Kidney (tissue), 14 donors: ENCODE results near the gene CBLB. TPM values are rescaled to one million over a fixed set of nuclear protein-coding genes. Genes with fewer than 3 reads are reported as not detected.

Source experiments
- DNase-seq, 5 donors: peaks; one replicate each; pipeline ENCODE4 v3.0.0-alpha.2; 2013 to 2020
- FAIRE-seq: peaks from 2 replicates; lab custom pipeline; 2012; peaks lifted over from hg19 to GRCh38; lab: Jason Lieb, UNC
- H3K27ac ChIP-seq, 2 donors: one replicate each; pipeline ENCODE4 v1.7.0; 2013; ENCODE audit warnings: low read depth in 2 of 2, low read length in 2 of 2, inconsistent platforms in 1 of 2
- H3K27me3 ChIP-seq: one replicate; pipeline ENCODE4 v1.7.1; 2013; ENCODE audit warnings: low read length, inconsistent platforms; ENCODE audit not compliant: control insufficient read depth, insufficient read depth
- H3K36me3 ChIP-seq, 3 donors: one replicate each; pipeline versions ENCODE4 v1.7.0 to v1.7.1; 2013; ENCODE audit warnings: low read length in 3 of 3, control low read depth in 1 of 3, inconsistent platforms in 1 of 3; ENCODE audit not compliant: insufficient read depth in 3 of 3, control insufficient read depth in 2 of 3
- H3K4me1 ChIP-seq, 3 donors: one replicate each; pipeline versions ENCODE4 v1.7.0 to v1.7.1; 2013; ENCODE audit warnings: low read length in 3 of 3, inconsistent platforms in 1 of 3, low read depth in 1 of 3; ENCODE audit not compliant: control insufficient read depth in 2 of 3, insufficient read depth in 2 of 3
- H3K4me3 ChIP-seq, 3 donors: one replicate each; pipeline versions ENCODE4 v1.7.0 to v1.8.1; 2013; ENCODE audit warnings: low read length in 3 of 3, control low read depth in 1 of 3, inconsistent platforms in 1 of 3
- H3K9ac ChIP-seq, 3 donors: one replicate each; pipeline versions ENCODE4 v1.7.0 to v1.7.1; 2013; ENCODE audit warnings: low read length in 3 of 3, control low read depth in 1 of 3, inconsistent platforms in 1 of 3
- H3K9me3 ChIP-seq, 3 donors: one replicate each; pipeline versions ENCODE4 v1.7.0 to v1.7.1; 2013; ENCODE audit warnings: low read length in 3 of 3, control low read depth in 1 of 3, inconsistent platforms in 1 of 3; ENCODE audit not compliant: control insufficient read depth in 2 of 3, insufficient read depth in 1 of 3
- CTCF ChIP-seq: IDR thresholded peaks from 3 replicates; pipeline ENCODE4 v1.5.1; 2012; ENCODE audit warnings: mild to moderate bottlenecking, moderate library complexity, borderline replicate concordance; ENCODE audit not compliant: insufficient read depth; ENCODE audit errors: extremely low read depth
- intact Hi-C: fragments of 100-400 bp; cut with DNase I; formaldehyde crosslinking; loops from one replicate; pipeline ENCODE4 v1.11.1; 2022
- polyA plus RNA-seq: library from polyadenylated mRNA; stranded (reverse); fragments of 350-450 nt; fragmentation: Illumina TruSeq; extraction: RNeasy Lipid Tissue Mini Kit (QIAGEN cat#74804); gene quantifications from one replicate; pipeline ENCODE4 v1.2.3, GENCODE V29; 2014; ENCODE audit warnings: low read depth, low replicate concordance; ENCODE audit not compliant: insufficient read depth
- total RNA-seq: library from RNA; stranded (reverse); fragmentation: NEBNext Ultra II Directional; extraction: Animal tissue kit (Norgen Biotek cat#: 25700); gene quantifications from one replicate; pipeline ENCODE4 v1.2.1, GENCODE V29; 2021
- donor health status: control.
- donor health status: control.
- donor health status: control.
- donor health status: control.
- donor health status: control.
- donor health status: DM: yes; HTN: yes; CAD: no.
- donor health status: Normal renal cell carcinoma (clear cell type).

The CBLB gene
- total and polyA plus RNA-seq, 2 donors from 2014 or later: 7.7 to 48.4 TPM

- Histone ChIP-seq H3K27me3 (no peaks in the 10 kb centered on the region), H3K36me3 (peaks cover 0 to 2% (median 0%) of the 10 kb centered on the region in 3 donors), H3K9ac (no peak overlapping the region), H3K4me3 (no peak overlapping the region), H3K27ac (no peak overlapping the region), H3K9me3 (no peaks in the 10 kb centered on the region), H3K4me1 (peaks cover 0 to 6% (median 0%) of the 10 kb centered on the region in 3 donors)
- no peak for TF ChIP-seq CTCF
- FAIRE-seq (no peak), DNase-seq (no peak)
- intact Hi-C loops: no loop called here
Measured at GRCh38 chr3:105811518-105812193, 57.2 kb downstream of the CBLB start.

- Histone ChIP-seq H3K4me1 (peaks cover 0 to 6% (median 0%) of the 10 kb centered on the region in 3 donors), H3K36me3 (peaks cover 0 to 2% (median 0%) of the 10 kb centered on the region in 3 donors), H3K27ac (no peak overlapping the region), H3K9me3 (no peaks in the 10 kb centered on the region), H3K27me3 (no peaks in the 10 kb centered on the region), H3K9ac (no peak overlapping the region), H3K4me3 (no peak overlapping the region)
- no peak for TF ChIP-seq CTCF
- FAIRE-seq: no peak
- intact Hi-C loops: no loop called here
- no peak for DNase-seq
Measured at GRCh38 chr3:105809208-105809888, 59.5 kb downstream of the CBLB start.

- peaks cover 0 to 2% (median 0%) of the 10 kb centered on the region in 3 donors for H3K36me3 ChIP-seq
- no peak overlapping the region for H3K4me3 ChIP-seq
- no peaks in the 10 kb centered on the region for H3K27me3 ChIP-seq
- FAIRE-seq: no peak
- intact Hi-C loops: no loop called here
- no peak for TF ChIP-seq CTCF
- no peak overlapping the region for H3K27ac ChIP-seq
- H3K4me1 ChIP-seq: peaks cover 0 to 6% (median 0%) of the 10 kb centered on the region in 3 donors
- DNase-seq: no peak
- no peaks in the 10 kb centered on the region for H3K9me3 ChIP-seq
- H3K9ac ChIP-seq: no peak overlapping the region
Measured at GRCh38 chr3:105807701-105808100, 61.1 kb downstream of the CBLB start.
